AG04450 (cell line): Measurements from ENCODE around the gene B4GALNT3. TPM values are rescaled to one million over a fixed set of nuclear protein-coding genes. Genes with fewer than 3 reads are reported as not detected.

Experiments
- CTCF ChIA-PET: fragments of 300-600, 350-600 bp; formaldehyde crosslinking; extraction: SDS; loops from one replicate; lab custom pipeline; 2022; ENCODE audit warnings: antibody characterized with exemption, inconsistent platforms; lab: Charles Lee
- POLR2A ChIA-PET: fragments of 350-600 bp; formaldehyde crosslinking; extraction: SDS; loops from one replicate; lab custom pipeline; 2021; ENCODE audit warnings: antibody characterized with exemption, inconsistent platforms; lab: Yijun Ruan, JAX
- DNase-seq: peaks from one replicate; pipeline ENCODE4 v3.0.0-alpha.2; 2011; ENCODE audit warnings: low read depth, low spot score
- H3K27ac ChIP-seq: one replicate; pipeline ENCODE4 v1.5.1; 2012; ENCODE audit warnings: low read depth, low read length, control low read depth
- H3K27me3 ChIP-seq: one replicate; pipeline ENCODE4 v1.6.0; 2012; ENCODE audit warnings: low read length; ENCODE audit not compliant: control insufficient read depth, insufficient read depth
- H3K4me3 ChIP-seq: 2 replicates; pipeline ENCODE4 v1.5.1; 2011; ENCODE audit warnings: mild to moderate bottlenecking, low read depth, low read length, control low read depth
- H3K9me3 ChIP-seq: 2 replicates; pipeline ENCODE4 v1.5.1; 2012; ENCODE audit warnings: low read length; ENCODE audit not compliant: control insufficient read depth, insufficient read depth
- CTCF ChIP-seq: IDR thresholded peaks from 2 replicates; pipeline ENCODE4 v1.5.1; 2011; ENCODE audit warnings: low read depth, low read length, control low read depth, inconsistent platforms
- polyA plus RNA-seq: library from polyadenylated mRNA; depleted of rRNA; stranded (reverse); fragments of >200 nt; gene quantifications from 2 replicates; pipeline ENCODE4 v1.2.3, GENCODE V29; 2011

The B4GALNT3 gene
- polyA plus RNA-seq, 1 experiment = not detected

- H3K27ac ChIP-seq = no peak overlapping the region
- DNase-seq = no peak
- no peaks in the 10 kb centered on the region; the same call in 1 of the 2 replicates for H3K9me3 ChIP-seq
- H3K27me3 ChIP-seq = peaks cover 44% of the 10 kb centered on the region
- no peak overlapping the region for H3K4me3 ChIP-seq
- TF ChIP-seq CTCF = no peak
- CTCF ChIA-PET = interaction anchor here (0.6 to 1.4 kb wide), 2 partner anchors 52 to 107 kb away, joined by 3 to 5 read pairs; no protein-coding TSS in a partner anchor
- POLR2A ChIA-PET = no interaction called here
Measured at GRCh38 chr12:559208-559905, 99.6 kb downstream of the B4GALNT3 start.

GRCh38 chr12:559906-560455 is 100.2 kb downstream of the B4GALNT3 start:
- ChIA-PET POLR2A (no interaction called here), CTCF (interaction anchor here (0.7 kb wide), 1 partner anchor 16 kb away, joined by 3 read pairs; no protein-coding TSS in a partner anchor)
- no peak overlapping the region for H3K27ac ChIP-seq
- TF ChIP-seq CTCF = no peak
- no peak for DNase-seq
- no peak overlapping the region for H3K4me3 ChIP-seq
- H3K9me3 ChIP-seq = no peaks in the 10 kb centered on the region; the same call in 1 of the 2 replicates
- peaks cover 48% of the 10 kb centered on the region for H3K27me3 ChIP-seq

GRCh38 chr12:560691-561390 is 101.1 kb downstream of the B4GALNT3 start:
- no peaks in the 10 kb centered on the region; the same call in 1 of the 2 replicates for H3K9me3 ChIP-seq
- H3K27me3 ChIP-seq = peaks cover 53% of the 10 kb centered on the region
- POLR2A ChIA-PET = no interaction called here
- no peak for DNase-seq
- no peak overlapping the region for H3K27ac ChIP-seq
- CTCF ChIA-PET = interaction anchor here (0.7 kb wide), 1 partner anchor 15 kb away, joined by 3 read pairs; no protein-coding TSS in a partner anchor
- TF ChIP-seq CTCF = no peak
- no peak overlapping the region for H3K4me3 ChIP-seq

- H3K27ac ChIP-seq = no peak overlapping the region
- H3K4me3 ChIP-seq = no peak overlapping the region
- CTCF ChIA-PET = no interaction called here
- no peak for DNase-seq
- TF ChIP-seq CTCF = no peak
- POLR2A ChIA-PET = no interaction called here
- H3K9me3 ChIP-seq = no peaks in the 10 kb centered on the region; the same call in 1 of the 2 replicates
- peaks cover 54% of the 10 kb centered on the region for H3K27me3 ChIP-seq
Measured at GRCh38 chr12:561391-561705, 101.6 kb downstream of the B4GALNT3 start.
